UCSD-AML1 (cell line): Measurements from ENCODE around the gene ATP2C1.
"Not testable (repeated sequence)": the region's sequence is repeated elsewhere in the genome, so short reads cannot be mapped to it uniquely, and the experiment has no call there.

Experiments used
- DNase-seq: peaks from one replicate; lab custom pipeline; 2025; ENCODE audit not compliant: unreplicated experiment; lab: John Stamatoyannopoulos, UW

The ATP2C1 gene

GRCh38 chr3:130935761-130936492 lies 42.0 kb downstream of the ATP2C1 start:
- DNase-seq: no peak

GRCh38 chr3:130939753-130940152 lies 45.9 kb downstream of the ATP2C1 start:
- DNase-seq: no peak

GRCh38 chr3:130941793-130942192 lies 47.9 kb downstream of the ATP2C1 start:
- no peak for DNase-seq

GRCh38 chr3:130946882-130947281 lies 53.0 kb downstream of the ATP2C1 start:
- no peak for DNase-seq

- DNase-seq: no peak
Measured at GRCh38 chr3:130948001-130948773, 54.3 kb downstream of the ATP2C1 start.

GRCh38 chr3:130948929-130949328 lies 55.0 kb downstream of the ATP2C1 start:
- DNase-seq: no peak

GRCh38 chr3:130950124-130950523 lies 56.2 kb downstream of the ATP2C1 start:
- DNase-seq: no peak

- DNase-seq: no peak
Measured at GRCh38 chr3:130950641-130951040, 56.8 kb downstream of the ATP2C1 start.

GRCh38 chr3:130955481-130955880 lies 61.6 kb downstream of the ATP2C1 start:
- no peak for DNase-seq

- no peak for DNase-seq
Measured at GRCh38 chr3:130956281-130956680, 62.4 kb downstream of the ATP2C1 start.

GRCh38 chr3:130956721-130957120 lies 62.8 kb downstream of the ATP2C1 start:
- DNase-seq: no peak

- DNase-seq: no peak
Measured at GRCh38 chr3:130960139-130960795, 66.4 kb downstream of the ATP2C1 start.

GRCh38 chr3:130961458-130961857 lies 67.6 kb downstream of the ATP2C1 start:
- DNase-seq: no peak

GRCh38 chr3:130963444-130963843 lies 69.6 kb downstream of the ATP2C1 start:
- no peak for DNase-seq

- DNase-seq: no peak
Measured at GRCh38 chr3:130963878-130964277, 70.0 kb downstream of the ATP2C1 start.

GRCh38 chr3:130967281-130967680 lies 73.4 kb downstream of the ATP2C1 start:
- no peak for DNase-seq

- no peak for DNase-seq
Measured at GRCh38 chr3:130968221-130968620, 74.3 kb downstream of the ATP2C1 start.

- no peak for DNase-seq
Measured at GRCh38 chr3:130969621-130970020, 75.7 kb downstream of the ATP2C1 start.

- no peak for DNase-seq
Measured at GRCh38 chr3:130971208-130971607, 77.3 kb downstream of the ATP2C1 start.

GRCh38 chr3:130972592-130972991 lies 78.7 kb downstream of the ATP2C1 start:
- DNase-seq: not testable (repeated sequence)

GRCh38 chr3:130973406-130973805 lies 79.5 kb downstream of the ATP2C1 start:
- DNase-seq: no peak

- DNase-seq: no peak
Measured at GRCh38 chr3:130974201-130974600, 80.3 kb downstream of the ATP2C1 start.
